Brain pericyte (primary cell): ENCODE results near the gene RBAK.
"Not testable (repeated sequence)": the region's sequence is repeated elsewhere in the genome, so short reads cannot be mapped to it uniquely, and the experiment has no call there.

Experiments
- DNase-seq: peaks from one replicate; pipeline ENCODE4 v3.0.0-alpha.2; 2012; ENCODE audit warnings: low read depth, low spot score

Gene RBAK

GRCh38 chr7:5050676-5051075 lies 5.0 kb downstream of the RBAK start:
- DNase-seq = no peak

- DNase-seq = not testable (repeated sequence)
Measured at GRCh38 chr7:5051731-5052130, 6.1 kb downstream of the RBAK start.

- DNase-seq = no peak
Measured at GRCh38 chr7:5053175-5053574, 7.5 kb downstream of the RBAK start.

GRCh38 chr7:5063698-5064097 lies 18.0 kb downstream of the RBAK start:
- no peak for DNase-seq

GRCh38 chr7:5064391-5065106 lies 18.9 kb downstream of the RBAK start:
- no peak for DNase-seq

- DNase-seq = no peak
Measured at GRCh38 chr7:5065107-5065407, 19.4 kb downstream of the RBAK start.

- no peak for DNase-seq
Measured at GRCh38 chr7:5068521-5068920, 22.9 kb downstream of the RBAK start.

- DNase-seq = no peak
Measured at GRCh38 chr7:5070206-5070605, 24.5 kb downstream of the RBAK start.

GRCh38 chr7:5075187-5075586 lies 29.5 kb downstream of the RBAK start:
- not testable (repeated sequence) for DNase-seq

GRCh38 chr7:5077740-5078139 lies 32.1 kb downstream of the RBAK start:
- DNase-seq = peak; percentile 45

- no peak for DNase-seq
Measured at GRCh38 chr7:5082806-5083205, 37.1 kb downstream of the RBAK start.

- DNase-seq = peak; percentile 16
Measured at GRCh38 chr7:5083311-5083711, 37.7 kb downstream of the RBAK start.

- DNase-seq = no peak
Measured at GRCh38 chr7:5086256-5086655, 40.6 kb downstream of the RBAK start.

GRCh38 chr7:5088228-5088833 lies 42.7 kb downstream of the RBAK start:
- not testable (repeated sequence) for DNase-seq

- DNase-seq = no peak
Measured at GRCh38 chr7:5088906-5089305, 43.2 kb downstream of the RBAK start.

- DNase-seq = no peak
Measured at GRCh38 chr7:5093948-5094347, 48.3 kb downstream of the RBAK start.

GRCh38 chr7:5094641-5095040 lies 49.0 kb downstream of the RBAK start:
- no peak for DNase-seq

GRCh38 chr7:5116359-5116758 lies 70.7 kb downstream of the RBAK start:
- no peak for DNase-seq

GRCh38 chr7:5117095-5117970 lies 71.7 kb downstream of the RBAK start:
- no peak for DNase-seq
